Progenitor cell of endocrine pancreas (in vitro differentiated cells): ENCODE measurements around the gene TMEM62. TPM values are rescaled to one million over a fixed set of nuclear protein-coding genes. Genes with fewer than 3 reads are reported as not detected.
A peak's percentile ranks its signal among the peaks of the same experiment; 100 is the strongest.

Experiments
- DNase-seq: peaks from one replicate; pipeline ENCODE4 v3.0.0; 2021; ENCODE audit warnings: low spot score; ENCODE audit not compliant: unreplicated experiment
- H3K27ac Mint-ChIP-seq: 2 replicates; pipeline ENCODE4 v1.8.0; 2021; ENCODE audit warnings: mild to moderate bottlenecking, moderate library complexity, mixed read lengths
- H3K27me3 Mint-ChIP-seq: 2 replicates; pipeline ENCODE4 v1.8.0; 2021; ENCODE audit warnings: mixed read lengths
- H3K36me3 Mint-ChIP-seq: 2 replicates; pipeline ENCODE4 v1.8.0; 2022; ENCODE audit warnings: mixed read lengths; ENCODE audit not compliant: insufficient read depth
- H3K4me1 Mint-ChIP-seq: 2 replicates; pipeline ENCODE4 v1.8.0; 2021; ENCODE audit warnings: low read depth, mixed read lengths
- H3K4me3 Mint-ChIP-seq: 2 replicates; pipeline ENCODE4 v1.8.0; 2021; ENCODE audit warnings: low read depth, mild to moderate bottlenecking, moderate library complexity, mixed read lengths
- H3K9me3 Mint-ChIP-seq: 2 replicates; pipeline ENCODE4 v1.8.0; 2021; ENCODE audit warnings: low read depth, mixed read lengths
- CTCF ChIP-seq: fragments of 200-600 bp; sonication (generic); IDR thresholded peaks from one replicate; pipeline ENCODE4 v1.5.0; 2021; ENCODE audit warnings: antibody characterized with exemption, mild to moderate bottlenecking; ENCODE audit not compliant: unreplicated experiment
- long read RNA-seq: library from polyadenylated mRNA; unstranded; transcript quantifications from one replicate; pipeline ENCODE4 v2.0.0, GENCODE V29; 2020
- total RNA-seq: library from RNA; stranded (reverse); gene quantifications from 2 replicates; pipeline ENCODE4 v1.2.1, GENCODE V29; 2021

Gene TMEM62
- 28.9 and 30.2 TPM in 2 replicates for total RNA-seq
- long read RNA-seq, partial matches to known transcripts, result 2 of 15 reads
- long read RNA-seq, other reads (novel, unspliced or antisense), result 11 of 15 reads

GRCh38 chr15:43133430-43134156, at the start of gene TMEM62:
TMEM62 (plus strand) TSS chr15:43133586; CDS start chr15:43133803, 217 bp downstream.
- Mint-ChIP-seq H3K36me3 (peaks cover 14% of the 10 kb centered on the region), H3K9me3 (peaks cover 9% of the 10 kb centered on the region), H3K4me3 (peak within 1 kb of the TSS; percentile 92), H3K4me1 (peaks cover 15% of the 10 kb centered on the region), H3K27me3 (no peaks in the 10 kb centered on the region), H3K27ac (peak within 1 kb of the TSS; percentile 97)
- peak; percentile 2 for TF ChIP-seq CTCF
- peak; percentile 69 for DNase-seq

- no peaks in the 10 kb centered on the region for H3K9me3 Mint-ChIP-seq
- no peak for TF ChIP-seq CTCF
- H3K4me1 Mint-ChIP-seq, result no peaks in the 10 kb centered on the region
- H3K27me3 Mint-ChIP-seq, result no peaks in the 10 kb centered on the region
- peaks cover 21% of the 10 kb centered on the region for H3K36me3 Mint-ChIP-seq
- H3K4me3 Mint-ChIP-seq, result no peak overlapping the region
- H3K27ac Mint-ChIP-seq, result no peak overlapping the region
- no peak for DNase-seq
These were observed 47.5 kb upstream of the TMEM62 start for GRCh38 chr15:43085921-43086320.

- no peak for TF ChIP-seq CTCF
- peak overlapping the region; percentile 43 for H3K27ac Mint-ChIP-seq
- no peaks in the 10 kb centered on the region for H3K9me3 Mint-ChIP-seq
- no peaks in the 10 kb centered on the region for H3K27me3 Mint-ChIP-seq
- no peak overlapping the region for H3K4me3 Mint-ChIP-seq
- peaks cover 19% of the 10 kb centered on the region for H3K36me3 Mint-ChIP-seq
- H3K4me1 Mint-ChIP-seq, result no peaks in the 10 kb centered on the region
- DNase-seq, result no peak
These were observed 46.8 kb upstream of the TMEM62 start for GRCh38 chr15:43086551-43086950.

- no peak for TF ChIP-seq CTCF
- H3K9me3 Mint-ChIP-seq, result no peaks in the 10 kb centered on the region
- no peak overlapping the region for H3K27ac Mint-ChIP-seq
- peaks cover 9% of the 10 kb centered on the region for H3K4me1 Mint-ChIP-seq
- no peaks in the 10 kb centered on the region for H3K27me3 Mint-ChIP-seq
- H3K36me3 Mint-ChIP-seq, result peaks cover 14% of the 10 kb centered on the region
- no peak overlapping the region for H3K4me3 Mint-ChIP-seq
- no peak for DNase-seq
These were observed 41.5 kb upstream of the TMEM62 start for GRCh38 chr15:43091859-43092258.

GRCh38 chr15:43093026-43093425, 40.4 kb upstream of the TMEM62 start:
- Mint-ChIP-seq H3K4me1 (peaks cover 9% of the 10 kb centered on the region), H3K4me3 (no peak overlapping the region), H3K36me3 (peaks cover 15% of the 10 kb centered on the region), H3K27ac (no peak overlapping the region), H3K27me3 (no peaks in the 10 kb centered on the region), H3K9me3 (no peaks in the 10 kb centered on the region)
- no peak for TF ChIP-seq CTCF
- DNase-seq, result no peak
